ENCODE data around the gene ADAM17. TPM values are rescaled to one million over a fixed set of nuclear protein-coding genes. Genes with fewer than 3 reads are reported as not detected.

The ADAM17 gene
- polyA plus RNA-seq, 1 experiment = 11.1 TPM

DNA sequence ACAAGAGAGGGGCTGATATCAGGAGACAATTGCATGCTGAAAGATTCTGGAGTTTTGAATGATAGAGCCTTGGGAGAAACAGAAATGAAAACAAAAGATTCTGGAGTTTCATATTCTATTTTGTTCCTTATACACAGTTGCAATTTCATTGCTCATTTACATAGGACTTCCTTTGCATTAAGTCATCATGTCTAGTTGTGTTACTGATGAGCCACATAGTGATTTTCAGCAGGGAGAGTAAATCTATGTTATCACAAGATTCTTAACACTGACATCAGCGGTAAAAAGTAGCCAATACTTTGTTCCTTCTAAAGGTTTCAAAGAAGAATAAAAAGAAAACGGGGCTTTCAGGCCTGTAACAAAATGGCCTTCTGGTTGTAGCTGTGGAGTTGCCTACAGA is 7.1 kb downstream of the ADAM17 start:
- ChIA-PET POLR2A (no interaction called here), CTCF (no interaction called here)
- TF ChIP-seq, protein P1, sequence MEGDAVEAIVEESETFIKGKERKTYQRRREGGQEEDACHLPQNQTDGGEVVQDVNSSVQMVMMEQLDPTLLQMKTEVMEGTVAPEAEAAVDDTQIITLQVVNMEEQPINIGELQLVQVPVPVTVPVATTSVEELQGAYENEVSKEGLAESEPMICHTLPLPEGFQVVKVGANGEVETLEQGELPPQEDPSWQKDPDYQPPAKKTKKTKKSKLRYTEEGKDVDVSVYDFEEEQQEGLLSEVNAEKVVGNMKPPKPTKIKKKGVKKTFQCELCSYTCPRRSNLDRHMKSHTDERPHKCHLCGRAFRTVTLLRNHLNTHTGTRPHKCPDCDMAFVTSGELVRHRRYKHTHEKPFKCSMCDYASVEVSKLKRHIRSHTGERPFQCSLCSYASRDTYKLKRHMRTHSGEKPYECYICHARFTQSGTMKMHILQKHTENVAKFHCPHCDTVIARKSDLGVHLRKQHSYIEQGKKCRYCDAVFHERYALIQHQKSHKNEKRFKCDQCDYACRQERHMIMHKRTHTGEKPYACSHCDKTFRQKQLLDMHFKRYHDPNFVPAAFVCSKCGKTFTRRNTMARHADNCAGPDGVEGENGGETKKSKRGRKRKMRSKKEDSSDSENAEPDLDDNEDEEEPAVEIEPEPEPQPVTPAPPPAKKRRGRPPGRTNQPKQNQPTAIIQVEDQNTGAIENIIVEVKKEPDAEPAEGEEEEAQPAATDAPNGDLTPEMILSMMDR (IDR thresholded peaks at IDR 0.05; ENCODE audit: insufficient read depth, low read depth, low read length) = no peak
- DNase-seq (ENCODE audit: low read depth) = no peak
- Histone ChIP-seq H3K27me3 (ENCODE audit: control insufficient read depth, insufficient read depth, low read length) (no peaks in the 10 kb centered on the region), H3K4me3 (ENCODE audit: low read depth, low read length) (no peak overlapping the region), H3K36me3 (ENCODE audit: control insufficient read depth, insufficient read depth, low read length) (no peaks in the 10 kb centered on the region)

DNA sequence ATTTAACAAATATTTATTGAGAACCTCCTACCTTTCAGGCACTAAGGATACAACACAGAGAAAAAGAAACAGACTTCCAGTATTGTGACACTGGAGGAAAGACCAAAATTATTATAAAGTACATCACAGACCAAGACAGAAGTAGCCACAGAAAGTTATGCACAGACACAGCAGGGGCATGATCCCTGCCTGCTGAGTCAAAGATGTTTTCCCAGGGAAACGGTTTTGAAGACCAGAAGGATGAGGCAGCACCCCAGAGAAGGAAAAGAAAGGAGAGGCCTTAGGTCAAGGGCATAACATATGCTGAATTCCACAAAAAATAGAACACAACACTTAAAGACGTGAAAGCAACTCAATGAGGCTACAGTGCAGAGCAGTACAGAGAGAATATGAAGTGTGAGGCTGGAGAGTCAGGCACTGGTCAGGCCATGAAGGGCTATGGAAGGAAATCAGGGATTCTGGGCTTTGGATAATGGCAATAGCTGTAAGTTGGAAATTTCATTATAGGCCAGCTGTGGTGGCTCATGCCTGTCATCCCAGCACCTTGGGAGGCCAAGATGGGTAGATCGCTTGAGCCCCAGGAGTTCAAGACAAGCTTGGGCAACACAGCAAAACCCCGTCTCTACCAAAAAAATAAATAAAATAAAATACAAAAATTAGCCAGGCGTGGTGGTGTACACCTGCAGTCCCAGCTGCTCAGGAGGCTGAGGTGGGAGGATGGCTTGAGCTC is 8.2 kb downstream of the ADAM17 start:
- DNase-seq (ENCODE audit: low read depth) = no peak
- TF ChIP-seq, protein P1 (IDR thresholded peaks at IDR 0.05; ENCODE audit: insufficient read depth, low read depth, low read length) = no peak
- no peaks in the 10 kb centered on the region for H3K36me3 ChIP-seq (ENCODE audit: control insufficient read depth, insufficient read depth, low read length)
- no peaks in the 10 kb centered on the region for H3K27me3 ChIP-seq (ENCODE audit: control insufficient read depth, insufficient read depth, low read length)
- ChIA-PET POLR2A (interaction anchor here (0.6 kb wide), 1 partner anchor 8 kb away, joined by 5 read pairs; the partner anchor contains the start of gene ADAM17), CTCF (no interaction called here)
- no peak overlapping the region for H3K4me3 ChIP-seq (ENCODE audit: low read depth, low read length)

DNA sequence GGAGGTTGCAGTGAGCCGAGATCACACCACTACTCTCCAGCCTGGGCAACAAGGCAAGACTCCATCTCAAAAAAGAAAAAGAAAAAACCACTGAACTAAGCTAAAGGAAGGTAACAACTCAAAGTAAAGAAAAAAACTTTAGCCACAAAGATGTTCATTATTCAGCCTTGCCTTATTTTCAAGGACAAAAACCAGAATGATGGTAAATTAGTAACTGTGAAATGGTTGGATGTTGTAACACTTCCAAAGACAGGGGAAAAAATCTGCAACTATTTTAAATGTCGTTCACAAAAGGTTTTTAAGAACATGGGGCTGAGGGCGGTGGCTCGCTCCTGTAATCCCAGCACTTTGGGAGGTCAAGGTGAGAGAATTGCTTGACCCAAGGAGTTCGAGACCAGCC is 10.1 kb downstream of the ADAM17 start:
- POLR2A ChIA-PET = no interaction called here
- CTCF ChIA-PET = no interaction called here

GRCh38 chr2:9543557-9543956 is 12.1 kb downstream of the ADAM17 start:
- POLR2A ChIA-PET = no interaction called here
- Histone ChIP-seq H3K27me3 (ENCODE audit: control insufficient read depth, insufficient read depth, low read length) (no peaks in the 10 kb centered on the region), H3K36me3 (ENCODE audit: control insufficient read depth, insufficient read depth, low read length) (0 out of 2 replicates have a peak, but pooled peaks cover 1% of the 10 kb centered on the region), H3K4me3 (ENCODE audit: low read depth, low read length) (no peak overlapping the region)
- CTCF ChIA-PET = interaction anchor here (0.8 to 1.8 kb wide), 3 partner anchors 9 to 15 kb away, joined by 3 to 10 read pairs (median 3); partner anchors contain the start of gene ADAM17
- DNase-seq (ENCODE audit: low read depth) = no peak
- TF ChIP-seq, protein P1 (IDR thresholded peaks at IDR 0.05; ENCODE audit: insufficient read depth, low read depth, low read length) = no peak

More for the DNA sequence above, 10.1 kb downstream of the ADAM17 start:
- TF ChIP-seq, protein P1 (IDR thresholded peaks at IDR 0.05; ENCODE audit: insufficient read depth, low read depth, low read length) = no peak
- DNase-seq (ENCODE audit: low read depth) = no peak
- Histone ChIP-seq H3K4me3 (ENCODE audit: low read depth, low read length) (no peak overlapping the region), H3K27me3 (ENCODE audit: control insufficient read depth, insufficient read depth, low read length) (no peaks in the 10 kb centered on the region), H3K36me3 (ENCODE audit: control insufficient read depth, insufficient read depth, low read length) (0 out of 2 replicates have a peak, but pooled peaks cover 1% of the 10 kb centered on the region)

GRCh38 chr2:9539531-9539930 is 16.1 kb downstream of the ADAM17 start:
- POLR2A ChIA-PET = no interaction called here

More at GRCh38 chr2:9539531-9539930, 16.1 kb downstream of the ADAM17 start:
- Histone ChIP-seq H3K4me3 (ENCODE audit: low read depth, low read length) (no peak overlapping the region), H3K36me3 (ENCODE audit: control insufficient read depth, insufficient read depth, low read length) (0 out of 2 replicates have a peak, but pooled peaks cover 1% of the 10 kb centered on the region), H3K27me3 (ENCODE audit: control insufficient read depth, insufficient read depth, low read length) (no peaks in the 10 kb centered on the region)
- DNase-seq (ENCODE audit: low read depth) = no peak
- TF ChIP-seq, protein P1 (IDR thresholded peaks at IDR 0.05; ENCODE audit: insufficient read depth, low read depth, low read length) = no peak
- CTCF ChIA-PET = interaction anchor here (0.6 to 1.8 kb wide), 2 partner anchors 16 to 535 kb away, joined by 4 read pairs; partner anchors contain the start of gene ADAM17

Data from BJ (cell line).